H9 (cell line): Measurements from ENCODE around the gene HOXC13. TPM values are rescaled to one million over a fixed set of nuclear protein-coding genes. Genes with fewer than 3 reads are reported as not detected.
A peak's percentile ranks its signal among the peaks of the same experiment; 100 is the strongest.

Experiments used
- DNase-seq: peaks from one replicate; pipeline ENCODE4 v3.0.0-alpha.2; 2017
- H2AFZ ChIP-seq: one replicate; pipeline ENCODE4 v1.6.1; 2013; ENCODE audit warnings: mild to moderate bottlenecking, low read length, control low read depth, moderate library complexity
- H2AK5ac ChIP-seq: 2 replicates; pipeline ENCODE4 v1.6.1; 2013; ENCODE audit warnings: low read length, control low read depth, mixed read lengths; ENCODE audit not compliant: insufficient read length
- H2BK120ac ChIP-seq: one replicate; pipeline ENCODE4 v1.6.1; 2013; ENCODE audit warnings: low read depth, mild to moderate bottlenecking, low read length, control low read depth, inconsistent platforms; ENCODE audit not compliant: poor library complexity, severe bottlenecking
- H2BK12ac ChIP-seq: 2 replicates; pipeline ENCODE4 v1.6.1; 2013; ENCODE audit warnings: low read length, control low read depth, mixed read lengths, low read depth; ENCODE audit not compliant: insufficient read length
- H2BK15ac ChIP-seq: 2 replicates; pipeline ENCODE4 v1.6.1; 2013; ENCODE audit warnings: low read depth, low read length, control low read depth
- H2BK20ac ChIP-seq: one replicate; pipeline ENCODE4 v1.6.1; 2013; ENCODE audit warnings: low read depth, mild to moderate bottlenecking, low read length, control low read depth, inconsistent platforms; ENCODE audit not compliant: poor library complexity, severe bottlenecking
- H2BK5ac ChIP-seq: 2 replicates; pipeline ENCODE4 v1.6.1; 2013; ENCODE audit warnings: low read length, control low read depth, mixed read lengths; ENCODE audit not compliant: insufficient read length
- H3K14ac ChIP-seq: 2 replicates; pipeline ENCODE4 v1.6.1; 2013; ENCODE audit warnings: low read length, control low read depth; ENCODE audit not compliant: insufficient read depth
- H3K18ac ChIP-seq: 2 replicates; pipeline ENCODE4 v1.6.1; 2013; ENCODE audit warnings: low read depth, mild to moderate bottlenecking, mixed read lengths, low read length, control low read depth; ENCODE audit not compliant: insufficient read length
- H3K23ac ChIP-seq: 2 replicates; pipeline ENCODE4 v1.6.1; 2013; ENCODE audit warnings: low read length, control low read depth, mixed read lengths, low read depth; ENCODE audit not compliant: insufficient read length
- H3K23me2 ChIP-seq: 2 replicates; pipeline ENCODE4 v1.6.1; 2013; ENCODE audit warnings: low read depth, mild to moderate bottlenecking, mixed read lengths, low read length, control low read depth; ENCODE audit not compliant: insufficient read length, poor library complexity, severe bottlenecking
- H3K27ac ChIP-seq: 2 replicates; pipeline ENCODE4 v1.5.1; 2013; ENCODE audit warnings: low read length, control low read depth, mixed read lengths, low read depth; ENCODE audit not compliant: insufficient read length
- H3K27me3 ChIP-seq: 2 replicates; pipeline ENCODE4 v1.6.1; 2013; ENCODE audit warnings: low read length, control low read depth, inconsistent platforms; ENCODE audit not compliant: insufficient read depth
- H3K4ac ChIP-seq: 2 replicates; pipeline ENCODE4 v1.6.1; 2013; ENCODE audit warnings: low read depth, mild to moderate bottlenecking, control low read depth, inconsistent platforms, low read length, moderate library complexity
- H3K4me1 ChIP-seq: 2 replicates; pipeline ENCODE4 v1.6.1; 2013; ENCODE audit warnings: low read length, control low read depth, inconsistent platforms; ENCODE audit not compliant: insufficient read depth
- H3K4me2 ChIP-seq: 2 replicates; pipeline ENCODE4 v1.6.1; 2013; ENCODE audit warnings: low read length, control low read depth, mixed read lengths; ENCODE audit not compliant: insufficient read length, insufficient read depth
- H3K56ac ChIP-seq: 2 replicates; pipeline ENCODE4 v1.6.1; 2013; ENCODE audit warnings: low read depth, mild to moderate bottlenecking, mixed read lengths, low read length, control low read depth; ENCODE audit not compliant: insufficient read length
- H3K79me1 ChIP-seq: 2 replicates; pipeline ENCODE4 v1.6.1; 2013; ENCODE audit warnings: low read depth, mild to moderate bottlenecking, moderate library complexity, low read length, control low read depth, inconsistent platforms; ENCODE audit not compliant: insufficient read depth, poor library complexity, severe bottlenecking
- H3K79me2 ChIP-seq: 2 replicates; pipeline ENCODE4 v1.6.1; 2013; ENCODE audit warnings: low read length, control low read depth, inconsistent platforms; ENCODE audit not compliant: insufficient read depth
- H3K9ac ChIP-seq: 2 replicates; pipeline ENCODE4 v1.6.1; 2013; ENCODE audit warnings: low read length, control low read depth, mixed read lengths; ENCODE audit not compliant: insufficient read length; ENCODE audit errors: extremely low read depth
- H3K9me3 ChIP-seq: one replicate; pipeline ENCODE4 v1.6.1; 2013; ENCODE audit warnings: low read depth, low read length, inconsistent platforms; ENCODE audit not compliant: control insufficient read depth
- H3T11ph ChIP-seq: one replicate; pipeline ENCODE4 v1.6.1; 2013; ENCODE audit warnings: mild to moderate bottlenecking, low read length, control low read depth, inconsistent platforms
- H4K20me1 ChIP-seq: one replicate; pipeline ENCODE4 v1.6.1; 2013; ENCODE audit not compliant: control insufficient read depth, insufficient read length, insufficient read depth
- H4K5ac ChIP-seq: 2 replicates; pipeline ENCODE4 v1.6.1; 2013; ENCODE audit warnings: low read depth, mild to moderate bottlenecking, mixed read lengths, low read length, control low read depth; ENCODE audit not compliant: insufficient read length
- H4K8ac ChIP-seq: replicated peaks from 2 replicates; pipeline ENCODE4 v1.6.1; 2013; ENCODE audit warnings: low read length, control low read depth, mixed read lengths, low read depth; ENCODE audit not compliant: insufficient read length
- H4K91ac ChIP-seq: 2 replicates; pipeline ENCODE4 v1.6.1; 2013; ENCODE audit warnings: low read depth, mild to moderate bottlenecking, moderate library complexity, mixed read lengths, low read length, control low read depth; ENCODE audit not compliant: insufficient read length
- H3K27ac Mint-ChIP-seq, 3 experiments: 2 replicates in 2 of 3; 3 replicates in 1 of 3; pipeline ENCODE4 v1.8.0; 2020 to 2021; ENCODE audit warnings: mixed read lengths in 3 of 3, mild to moderate bottlenecking in 1 of 3, moderate library complexity in 1 of 3
- H3K27me3 Mint-ChIP-seq: 2 replicates; pipeline ENCODE4 v1.8.0; 2021; ENCODE audit warnings: low read depth, mild to moderate bottlenecking, moderate library complexity, mixed read lengths
- H3K36me3 Mint-ChIP-seq, 3 experiments: 2 replicates in 2 of 3; 3 replicates in 1 of 3; pipeline ENCODE4 v1.8.0; 2020 to 2021; ENCODE audit warnings: low read depth in 3 of 3, mixed read lengths in 3 of 3; ENCODE audit not compliant: insufficient read depth in 1 of 3
- H3K4me1 Mint-ChIP-seq, 2 experiments: 2 replicates each; pipeline ENCODE4 v1.8.0; 2020; ENCODE audit warnings: mixed read lengths in 2 of 2
- H3K4me3 Mint-ChIP-seq, 2 experiments: 2 replicates in 1 of 2; 3 replicates in 1 of 2; pipeline ENCODE4 v1.8.0; 2020 to 2021; ENCODE audit warnings: mild to moderate bottlenecking in 2 of 2, mixed read lengths in 2 of 2, moderate library complexity in 1 of 2
- H3K9me3 Mint-ChIP-seq, 2 experiments: 2 replicates in 1 of 2; 3 replicates in 1 of 2; pipeline ENCODE4 v1.8.0; 2020; ENCODE audit warnings: mild to moderate bottlenecking in 2 of 2, mixed read lengths in 2 of 2, moderate library complexity in 1 of 2
- CTCF ChIP-seq: fragments of 200-600 bp; sonication (generic); conservative IDR thresholded peaks from 3 replicates; pipeline ENCODE4 v1.8.0; 2021; ENCODE audit warnings: antibody characterized with exemption, mild to moderate bottlenecking
- WGBS: extraction: QIAGEN DNeasy Blood & Tissue Kit; methylation state at CpG from one replicate; pipeline ENCODE4 v1.1.7; 2013; ENCODE audit warnings: missing lambda C conversion rate, low lambda C conversion rate, mixed read lengths; ENCODE audit not compliant: insufficient read length; ENCODE audit errors: extremely low coverage; 5-methylcytosine and 5-hydroxymethylcytosine counted together
- microRNA-seq: library from miRNA; unstranded; fragments of <30 nt; microRNA quantifications from one replicate; pipeline ENCODE4, GENCODE V29; 2020; ENCODE audit warnings: borderline microRNAs expressed
- total RNA-seq: library from RNA; stranded (reverse); gene quantifications from 2 replicates; pipeline ENCODE4 v1.2.1, GENCODE V29; 2021

HOXC13 gene
- total RNA-seq, 1 experiment from 2014 or later = not detected

- Histone ChIP-seq H3T11ph (no peak overlapping the region), H3K79me2 (no peaks in the 10 kb centered on the region), H4K5ac (no peak overlapping the region), H2AFZ (no peak overlapping the region), H3K4me2 (peak overlapping the region; percentile 41), H3K27ac (no peak overlapping the region), H3K9ac (no peak overlapping the region), H4K8ac (no peak overlapping the region), H4K91ac (no peak overlapping the region), H2BK20ac (no peak overlapping the region), H2BK15ac (no peak overlapping the region), H3K4ac (no peak overlapping the region), H2AK5ac (no peak overlapping the region), H2BK5ac (no peak overlapping the region), H3K23me2 (no peaks in the 10 kb centered on the region), H3K14ac (no peak overlapping the region), H4K20me1 (no peaks in the 10 kb centered on the region), H3K56ac (no peak overlapping the region), H3K18ac (no peak overlapping the region), H3K4me1 (no peaks in the 10 kb centered on the region), H3K79me1 (no peaks in the 10 kb centered on the region), H2BK12ac (no peak overlapping the region), H3K27me3 (peaks cover 99% of the 10 kb centered on the region), H2BK120ac (no peak overlapping the region), H3K9me3 (no peaks in the 10 kb centered on the region), H3K23ac (no peak overlapping the region)
- Mint-ChIP-seq H3K9me3 (peaks cover 0 to 3% of the 10 kb centered on the region in 2 experiments; a peak in 2 of 5 replicates), H3K27me3 (peaks cover 100% of the 10 kb centered on the region), H3K27ac (peak overlapping the region in 1 of 3 experiments; percentile 59; a peak in 2 of 7 replicates), H3K36me3 (no peaks in the 10 kb centered on the region), H3K4me3 (peak overlapping the region in 1 of 2 experiments; percentile 73; a peak in 3 of 5 replicates), H3K4me1 (peaks cover 7 to 34% of the 10 kb centered on the region in 2 experiments)
- no CpG with 5 or more reads among the region's 48 CpGs for WGBS
- peak; percentile 87 for DNase-seq
- TF ChIP-seq CTCF = no peak
These were observed 57.0 kb downstream of the HOXC13 start for GRCh38 chr12:53995378-53996239.

Small RNA genes within 50 kb of the gene (microRNA-seq; reads per million reads assigned to microRNA genes)
- gene MIR196A2 = not detected

Other genes starting within 250 kb of the HOXC13 start
- gene CALCOCO1, start 211.4 kb upstream of the HOXC13 start, total RNA-seq = 21.5 and 22.3 TPM in 2 replicates
- not detected in 2 replicates for gene CISTR, start 186.9 kb upstream of the HOXC13 start, total RNA-seq
- not detected in 2 replicates for gene HOXC12, start 16.1 kb downstream of the HOXC13 start, total RNA-seq
- gene HOXC11, start 34.3 kb downstream of the HOXC13 start, total RNA-seq = not detected in 2 replicates
- not detected in 2 replicates for gene HOTAIR, start 36.1 kb downstream of the HOXC13 start, total RNA-seq
- not detected in 2 replicates for gene HOXC10, start 46.3 kb downstream of the HOXC13 start, total RNA-seq
- gene HOXC9, start 61.3 kb downstream of the HOXC13 start, total RNA-seq = not detected in 2 replicates
- not detected in 2 replicates for gene HOXC8, start 70.2 kb downstream of the HOXC13 start, total RNA-seq
- not detected in 2 replicates for gene HOXC6, start 89.6 kb downstream of the HOXC13 start, total RNA-seq
- not detected in 2 replicates for gene HOXC5, start 94.2 kb downstream of the HOXC13 start, total RNA-seq
- not detected in 2 replicates for gene HOXC4, start 115.0 kb downstream of the HOXC13 start, total RNA-seq